ENCODE measurements around the gene GABBR1.

Gene GABBR1

GRCh38 chr6:29584821-29585220 lies 48.2 kb downstream of the GABBR1 start, which contains the start of gene OR2H2:
Gene OR2H2 (plus strand): TSS chr6:29585121. CDS start chr6:29587945, 2,824 bp downstream.
- H3K9me3 Mint-ChIP-seq = no peaks in the 10 kb centered on the region
- no peaks in the 10 kb centered on the region for H3K36me3 Mint-ChIP-seq (ENCODE audit: low read depth)
- H3K27me3 Mint-ChIP-seq (ENCODE audit: low read depth) = peaks cover 4% of the 10 kb centered on the region
- no peaks in the 10 kb centered on the region for H3K4me1 Mint-ChIP-seq
- H3K27ac Mint-ChIP-seq = no peak within 1 kb of the TSS
- H3K4me3 Mint-ChIP-seq = no peak within 1 kb of the TSS
- TF ChIP-seq CTCF (IDR thresholded peaks at IDR 0.05; ENCODE audit: unreplicated experiment in 3 of 3) = no peak

DNA sequence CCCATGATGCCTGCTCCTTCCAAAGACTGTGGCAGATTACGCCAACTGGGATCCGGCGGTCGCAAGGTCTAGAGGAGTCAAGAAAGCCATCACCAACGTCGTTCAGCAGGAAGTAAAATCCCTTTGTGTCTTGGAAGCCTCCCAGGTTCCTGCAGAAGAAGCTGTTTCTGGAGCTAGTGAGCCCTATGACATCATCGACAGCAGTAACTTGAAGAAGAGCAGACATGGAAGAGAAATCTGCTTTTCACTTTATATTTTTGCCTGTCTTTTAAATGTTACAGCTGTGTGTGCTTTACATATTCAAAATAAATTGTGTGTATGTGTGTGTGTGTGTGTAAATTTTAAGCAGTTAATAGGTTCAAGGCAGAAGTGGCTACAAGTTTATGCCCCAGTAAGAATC lies 55.4 kb downstream of the GABBR1 start:
- no peak overlapping the region for H3K27ac Mint-ChIP-seq
- no peaks in the 10 kb centered on the region for H3K4me1 Mint-ChIP-seq
- H3K27me3 Mint-ChIP-seq (ENCODE audit: low read depth) = peaks cover 24% of the 10 kb centered on the region
- H3K9me3 Mint-ChIP-seq = no peaks in the 10 kb centered on the region
- H3K36me3 Mint-ChIP-seq (ENCODE audit: low read depth) = no peaks in the 10 kb centered on the region
- H3K4me3 Mint-ChIP-seq = no peak overlapping the region
- TF ChIP-seq CTCF (IDR thresholded peaks at IDR 0.05; ENCODE audit: unreplicated experiment in 3 of 3) = no peak

DNA sequence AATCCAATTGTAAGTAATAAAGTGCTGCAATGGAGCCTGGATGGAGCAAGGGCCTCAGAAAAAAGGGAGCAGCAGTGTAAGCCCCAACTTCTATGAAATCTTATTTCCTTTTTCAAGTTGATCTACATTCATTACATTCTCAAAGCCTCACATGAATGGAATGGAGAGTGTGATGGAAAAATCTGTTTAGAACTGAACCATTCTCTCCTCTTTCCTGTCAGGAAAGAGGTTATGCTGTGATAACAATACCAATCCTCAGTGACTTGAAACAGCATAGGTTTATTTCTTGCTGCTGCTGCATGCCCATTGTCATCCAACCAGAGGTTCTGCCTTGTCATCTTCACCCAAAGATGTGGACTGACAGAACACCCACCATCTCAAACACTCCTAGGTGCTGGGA lies 56.9 kb downstream of the GABBR1 start:
- Mint-ChIP-seq H3K27ac (no peak overlapping the region), H3K36me3 (ENCODE audit: low read depth) (no peaks in the 10 kb centered on the region), H3K27me3 (ENCODE audit: low read depth) (peaks cover 26% of the 10 kb centered on the region), H3K4me3 (no peak overlapping the region), H3K4me1 (no peaks in the 10 kb centered on the region), H3K9me3 (no peaks in the 10 kb centered on the region)
- no peak for TF ChIP-seq CTCF (IDR thresholded peaks at IDR 0.05; ENCODE audit: unreplicated experiment in 3 of 3)

- TF ChIP-seq CTCF (IDR thresholded peaks at IDR 0.05; ENCODE audit: unreplicated experiment in 3 of 3) = no peak
- no peaks in the 10 kb centered on the region for H3K4me1 Mint-ChIP-seq
- H3K9me3 Mint-ChIP-seq = no peaks in the 10 kb centered on the region
- H3K4me3 Mint-ChIP-seq = no peak overlapping the region
- peaks cover 27% of the 10 kb centered on the region for H3K27me3 Mint-ChIP-seq (ENCODE audit: low read depth)
- H3K36me3 Mint-ChIP-seq (ENCODE audit: low read depth) = no peaks in the 10 kb centered on the region
- no peak overlapping the region for H3K27ac Mint-ChIP-seq
Observed at GRCh38 chr6:29567991-29568390, 65.0 kb downstream of the GABBR1 start.

DNA sequence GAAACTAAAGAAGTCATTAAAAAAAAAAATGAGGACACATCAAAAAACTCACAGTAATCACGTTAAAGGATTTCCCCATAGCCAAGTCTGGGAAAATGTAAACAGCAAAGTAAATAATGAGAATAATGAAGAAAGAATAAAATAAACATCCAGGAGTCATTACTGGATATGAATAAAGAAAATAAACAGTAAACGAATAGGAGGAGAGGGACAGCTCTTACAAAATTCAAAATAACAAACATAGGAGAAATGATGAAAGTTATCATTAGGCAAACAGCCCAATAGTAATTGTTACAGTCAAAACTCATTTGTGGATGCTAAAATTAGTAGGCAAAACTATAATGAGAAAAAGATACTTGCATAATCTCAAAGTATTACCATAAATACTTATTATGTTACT lies 65.4 kb downstream of the GABBR1 start:
- Mint-ChIP-seq H3K9me3 (no peaks in the 10 kb centered on the region), H3K4me1 (no peaks in the 10 kb centered on the region), H3K36me3 (ENCODE audit: low read depth) (no peaks in the 10 kb centered on the region), H3K27me3 (ENCODE audit: low read depth) (peaks cover 28% of the 10 kb centered on the region), H3K4me3 (no peak overlapping the region), H3K27ac (no peak overlapping the region)
- no peak for TF ChIP-seq CTCF (IDR thresholded peaks at IDR 0.05; ENCODE audit: unreplicated experiment in 3 of 3)

GRCh38 chr6:29566856-29567255 lies 66.1 kb downstream of the GABBR1 start:
- no peaks in the 10 kb centered on the region for H3K9me3 Mint-ChIP-seq
- TF ChIP-seq CTCF (IDR thresholded peaks at IDR 0.05; ENCODE audit: unreplicated experiment in 3 of 3) = no peak
- H3K36me3 Mint-ChIP-seq (ENCODE audit: low read depth) = no peaks in the 10 kb centered on the region
- no peak overlapping the region for H3K4me3 Mint-ChIP-seq
- H3K4me1 Mint-ChIP-seq = no peaks in the 10 kb centered on the region
- H3K27me3 Mint-ChIP-seq (ENCODE audit: low read depth) = peaks cover 23% of the 10 kb centered on the region
- no peak overlapping the region for H3K27ac Mint-ChIP-seq

Measured in nephron (organoid).